ENCODE measurements around the gene TTC28.

GRCh38 chr22:28574159-28574788 is 105.4 kb downstream of the TTC28 start:
- TF ChIP-seq POLR2A (IDR thresholded peaks at IDR 0.05) (no peak), CTCF (IDR thresholded peaks at IDR 0.05) (no peak)

Data from heart left ventricle (tissue), 13 donors.